Heart left ventricle (tissue), 16 donors: Measurements from ENCODE around the gene GNAO1. TPM values are rescaled to one million over a fixed set of nuclear protein-coding genes. Genes with fewer than 3 reads are reported as not detected.

Source experiments
- ATAC-seq, 4 donors: fragments of 200-7000 bp; cut with Tn5 transposase; one replicate each; pipeline ENCODE4 v1.9.1; 2020 to 2022; ENCODE audit warnings: moderate library complexity in 4 of 4, mild to moderate bottlenecking in 3 of 4, moderate number of reproducible peaks in 1 of 4
- DNase-seq, 5 donors: peaks; one replicate each; pipeline ENCODE4 v3.0.0-alpha.2; 2020
- H3K27ac ChIP-seq, 12 donors: fragments of 200-600 bp; sonication (generic) in 4 of 12; one replicate each; pipeline versions ENCODE4 v1.5.0 to v1.8.0; 2016 to 2022; ENCODE audit warnings: mild to moderate bottlenecking in 2 of 12
- H3K27me3 ChIP-seq, 9 donors: fragments of 200-600 bp; sonication (generic) in 2 of 9; one replicate each; pipeline versions ENCODE4 v1.5.1 to v1.8.0; 2016 to 2022; ENCODE audit warnings: mild to moderate bottlenecking in 3 of 9
- H3K36me3 ChIP-seq, 9 donors: fragments of 200-600 bp; sonication (generic) in 2 of 9; one replicate each; pipeline versions ENCODE4 v1.5.0 to v1.8.0; 2018 to 2022; ENCODE audit warnings: mild to moderate bottlenecking in 2 of 9
- H3K4me1 ChIP-seq, 12 donors: fragments of 200-600 bp; sonication (generic) in 4 of 12; one replicate each; pipeline versions ENCODE4 v1.5.0 to v1.8.0; 2016 to 2022; ENCODE audit warnings: mild to moderate bottlenecking in 3 of 12
- H3K4me3 ChIP-seq, 12 donors: fragments of 200-600 bp; sonication (generic) in 4 of 12; one replicate each; pipeline versions ENCODE4 v1.5.0 to v1.8.0; 2017 to 2022; ENCODE audit warnings: mild to moderate bottlenecking in 9 of 12, moderate library complexity in 4 of 12
- H3K9me3 ChIP-seq, 12 donors: fragments of 200-600 bp; sonication (generic) in 4 of 12; one replicate each; pipeline versions ENCODE4 v1.5.0 to v1.8.0; 2016 to 2022; ENCODE audit warnings: mild to moderate bottlenecking in 1 of 12
- POLR2A ChIP-seq, 2 donors: fragments of 450-650 bp; IDR thresholded peaks; one replicate each; pipeline ENCODE4 v1.6.1; 2017; ENCODE audit warnings: antibody characterized with exemption in 2 of 2, mild to moderate bottlenecking in 2 of 2, moderate library complexity in 2 of 2
- WGBS, 4 donors: extraction: QIAGEN DNeasy Blood & Tissue Kit in 2 of 4; methylation state at CpG; one replicate each; pipeline versions ENCODE4 v1.1.5 to v1.1.7; 2013 to 2018; 5-methylcytosine and 5-hydroxymethylcytosine counted together
- intact Hi-C, 10 donors: fragments of 100-400 bp; cut with DNase I; formaldehyde crosslinking; loops; one replicate each; pipeline versions ENCODE4 v1.11.1 to v1.14.2; 2022
- polyA plus RNA-seq, 2 donors: library from polyadenylated mRNA; stranded (reverse); fragments of 200-250 nt; gene quantifications; one replicate each; pipeline ENCODE4 v1.2.3, GENCODE V29; 2013
- total RNA-seq, 9 donors: library from RNA; depleted of rRNA in 2 of 9; stranded (reverse); fragments of >200 nt in 2 of 9; fragmentation: NEBNext Ultra II Directional in 3 of 9; extraction: Animal tissue kit (Norgen Biotek cat#: 25700) in 3 of 9; gene quantifications; one replicate each; pipeline versions ENCODE4 v1.1.0 to v1.2.4, GENCODE V29; 2016 to 2023
- TF ChIP-seq, protein P1 (sequence below), 12 donors: fragments of 200-600 bp; sonication (generic) in 4 of 12; IDR thresholded peaks; one replicate each; pipeline versions ENCODE4 v1.5.0 to v1.8.0; 2018 to 2022; ENCODE audit warnings: antibody characterized with exemption in 12 of 12, mild to moderate bottlenecking in 5 of 12
- donor health status: ischemic (EF 13 %, LVEDD 7.1; RV severe dilation, severe dysfunction).
- donor health status: healthy with polysubstance abuse.
- donor health status: DM: no; HTN: yes; CAD: no.
- donor health status: DM: no; HTN: no; CAD: no.
- donor health status: ischemic (EF 25% LVEDD 6.9; RV normal size, moderate dysfunction).
- donor health status: ischemic (EF 25% LVEDD 5.7; RV mildly dilated, moderate dysfunction).
- donor health status: healthy.
- donor health status: DM: yes; HTN: yes; CAD: no.
- donor health status: ischemic (EF 35%, LVEDD 5.7; RV mildly dilated, moderate dysfunction).
- donor health status: nonischemic (EF 11% LVEDD 7.7; RV severe dilation, severe dysfunction).
- donor health status: DM: yes; HTN: yes; CAD: no.
- donor health status: PGD.
- donor health status: ischemic (EF 29% LVEDD 5.4; RV normal size, mild dysfunction).
- donor health status: nonischemic (EF 23%, LVEDD 6.1; RV moderate dilation, normal function).

GNAO1 gene
- total and polyA plus RNA-seq, 11 donors: 1.4 to 26.8 (median 12.0) TPM

DNA sequence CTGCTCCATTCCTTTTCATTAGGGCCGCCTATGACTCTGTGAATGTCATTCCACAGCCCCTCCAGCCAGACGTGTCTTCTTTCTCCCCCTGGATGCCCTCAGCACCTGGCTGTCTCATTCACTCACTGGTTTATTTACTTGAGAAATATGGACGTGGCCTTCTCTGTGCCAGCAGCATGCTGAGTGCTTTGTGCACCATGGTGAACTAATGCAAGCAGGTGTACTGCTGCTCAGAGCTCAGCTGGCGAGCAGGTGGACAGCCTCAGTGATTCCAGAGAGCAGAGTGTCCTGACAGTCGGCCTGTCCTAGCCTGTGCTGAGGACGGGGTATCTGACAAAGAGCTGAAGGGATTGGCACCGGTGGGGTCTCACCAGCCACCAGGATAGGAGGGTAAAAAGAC, 96.7 kb downstream of the GNAO1 start:
- 88 to 94% (median 90%) methylated on average over 7 of the region's 7 CpGs for WGBS, 4 donors
- H3K27ac ChIP-seq: no peak overlapping the region
- intact Hi-C loops: no loop called here
- H3K4me1 ChIP-seq: peaks cover 0 to 20% (median 2%) of the 10 kb centered on the region in 12 donors
- TF ChIP-seq POLR2A (IDR thresholded peaks at IDR 0.05): no peak
- TF ChIP-seq, protein P1, sequence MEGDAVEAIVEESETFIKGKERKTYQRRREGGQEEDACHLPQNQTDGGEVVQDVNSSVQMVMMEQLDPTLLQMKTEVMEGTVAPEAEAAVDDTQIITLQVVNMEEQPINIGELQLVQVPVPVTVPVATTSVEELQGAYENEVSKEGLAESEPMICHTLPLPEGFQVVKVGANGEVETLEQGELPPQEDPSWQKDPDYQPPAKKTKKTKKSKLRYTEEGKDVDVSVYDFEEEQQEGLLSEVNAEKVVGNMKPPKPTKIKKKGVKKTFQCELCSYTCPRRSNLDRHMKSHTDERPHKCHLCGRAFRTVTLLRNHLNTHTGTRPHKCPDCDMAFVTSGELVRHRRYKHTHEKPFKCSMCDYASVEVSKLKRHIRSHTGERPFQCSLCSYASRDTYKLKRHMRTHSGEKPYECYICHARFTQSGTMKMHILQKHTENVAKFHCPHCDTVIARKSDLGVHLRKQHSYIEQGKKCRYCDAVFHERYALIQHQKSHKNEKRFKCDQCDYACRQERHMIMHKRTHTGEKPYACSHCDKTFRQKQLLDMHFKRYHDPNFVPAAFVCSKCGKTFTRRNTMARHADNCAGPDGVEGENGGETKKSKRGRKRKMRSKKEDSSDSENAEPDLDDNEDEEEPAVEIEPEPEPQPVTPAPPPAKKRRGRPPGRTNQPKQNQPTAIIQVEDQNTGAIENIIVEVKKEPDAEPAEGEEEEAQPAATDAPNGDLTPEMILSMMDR (IDR thresholded peaks at IDR 0.05): no peak
- no peak overlapping the region for H3K4me3 ChIP-seq
- H3K36me3 ChIP-seq: no peaks in the 10 kb centered on the region
- H3K9me3 ChIP-seq: no peaks in the 10 kb centered on the region
- ATAC-seq (no peak), DNase-seq (no peak)
- H3K27me3 ChIP-seq: no peaks in the 10 kb centered on the region

DNA sequence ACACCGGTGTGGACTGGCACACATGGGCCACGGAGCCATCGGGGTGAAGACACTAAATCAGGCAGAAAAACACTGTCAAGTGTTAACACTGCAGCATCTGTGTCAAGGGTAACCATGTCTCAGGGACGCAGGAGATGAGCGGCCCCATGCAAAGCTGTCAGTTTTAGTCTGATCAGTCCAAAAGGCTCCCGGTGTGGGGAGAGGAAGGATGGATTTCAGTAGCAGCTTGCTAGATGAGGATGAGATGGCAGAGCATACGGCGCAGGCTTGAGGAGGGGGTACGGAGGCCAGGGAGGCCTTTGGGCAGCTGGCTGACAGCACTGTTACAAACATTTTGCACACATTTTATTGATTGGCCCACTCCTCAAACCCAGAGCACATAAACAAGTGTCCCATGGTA, 98.1 kb downstream of the GNAO1 start:
- TF ChIP-seq, protein P1 (IDR thresholded peaks at IDR 0.05): no peak
- TF ChIP-seq POLR2A (IDR thresholded peaks at IDR 0.05): no peak
- ATAC-seq (no peak), DNase-seq (no peak)
- Histone ChIP-seq H3K27ac (no peak overlapping the region), H3K27me3 (no peaks in the 10 kb centered on the region), H3K4me1 (peaks cover 0 to 31% (median 13%) of the 10 kb centered on the region in 12 donors), H3K4me3 (no peak overlapping the region), H3K9me3 (no peaks in the 10 kb centered on the region), H3K36me3 (no peaks in the 10 kb centered on the region)
- WGBS, 4 donors: 84 to 91% (median 89%) methylated on average over 9 of the region's 9 CpGs
- intact Hi-C loops: no loop called here

DNA sequence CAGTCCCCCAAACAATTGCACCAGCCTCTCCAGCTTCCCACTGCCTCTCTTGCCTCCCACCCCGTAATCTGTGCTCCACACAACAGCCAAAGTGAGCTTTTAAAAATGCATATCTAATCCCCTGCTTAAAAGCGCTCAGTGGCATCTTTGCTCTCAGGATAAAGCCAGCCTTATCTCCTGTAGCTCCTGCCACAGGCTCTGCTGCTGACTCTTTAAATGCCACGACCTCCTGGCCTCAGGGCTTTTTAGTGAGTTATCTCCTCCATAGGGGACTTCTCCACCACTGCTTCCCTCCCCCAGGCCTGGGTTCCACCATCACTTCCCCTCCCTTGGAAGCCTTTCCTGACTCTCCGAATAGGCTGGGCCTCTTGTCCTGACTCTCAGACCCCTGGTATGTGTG, 98.6 kb downstream of the GNAO1 start:
- Histone ChIP-seq H3K27me3 (no peaks in the 10 kb centered on the region), H3K4me1 (peaks cover 0 to 36% (median 14%) of the 10 kb centered on the region in 12 donors), H3K9me3 (no peaks in the 10 kb centered on the region), H3K4me3 (no peak overlapping the region), H3K27ac (no peak overlapping the region), H3K36me3 (no peaks in the 10 kb centered on the region)
- TF ChIP-seq POLR2A (IDR thresholded peaks at IDR 0.05): no peak
- TF ChIP-seq, protein P1 (IDR thresholded peaks at IDR 0.05): no peak
- 41 to 47% (median 44%) methylated on average over 4 of the region's 4 CpGs for WGBS, 4 donors
- intact Hi-C loops: no loop called here
- ATAC-seq (no peak), DNase-seq (no peak)

DNA sequence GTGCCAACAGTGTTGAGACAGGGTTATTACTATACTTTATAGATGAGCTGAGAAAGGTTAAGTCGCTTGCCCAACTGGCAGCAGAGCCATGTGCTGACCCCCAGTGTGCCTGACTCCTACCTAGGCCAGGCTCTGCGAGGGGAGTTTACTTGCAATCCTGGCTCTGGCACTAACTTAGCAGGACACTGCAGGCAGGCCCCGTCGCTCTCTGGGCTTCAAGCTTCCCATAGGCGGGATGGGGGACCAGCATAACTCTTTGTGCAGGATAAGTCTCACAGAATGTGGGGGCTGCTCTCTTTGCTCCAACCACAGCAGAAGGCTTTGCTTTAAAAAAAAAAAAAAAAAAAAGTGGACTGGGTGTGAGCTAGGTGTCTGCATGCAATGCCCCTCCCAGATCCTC, 102.7 kb downstream of the GNAO1 start:
- WGBS, 4 donors: 92 to 98% (median 97%) methylated on average over 5 of the region's 5 CpGs
- no peak for TF ChIP-seq POLR2A (IDR thresholded peaks at IDR 0.05)
- TF ChIP-seq, protein P1 (IDR thresholded peaks at IDR 0.05): no peak
- no peaks in the 10 kb centered on the region for H3K27me3 ChIP-seq
- no peaks in the 10 kb centered on the region for H3K36me3 ChIP-seq
- H3K27ac ChIP-seq: peak overlapping the region in 7 of 12 donors; percentile 2 to 81 (median 68)
- intact Hi-C loops: no loop called here
- no peaks in the 10 kb centered on the region for H3K9me3 ChIP-seq
- ATAC-seq (no peak), DNase-seq (no peak)
- no peak overlapping the region for H3K4me3 ChIP-seq
- peaks cover 0 to 51% (median 28%) of the 10 kb centered on the region in 12 donors for H3K4me1 ChIP-seq
